ENCODE measurements around the gene AOAH.
"Not testable (repeated sequence)": the region's sequence is repeated elsewhere in the genome, so short reads cannot be mapped to it uniquely, and the experiment has no call there.

The AOAH gene

DNA sequence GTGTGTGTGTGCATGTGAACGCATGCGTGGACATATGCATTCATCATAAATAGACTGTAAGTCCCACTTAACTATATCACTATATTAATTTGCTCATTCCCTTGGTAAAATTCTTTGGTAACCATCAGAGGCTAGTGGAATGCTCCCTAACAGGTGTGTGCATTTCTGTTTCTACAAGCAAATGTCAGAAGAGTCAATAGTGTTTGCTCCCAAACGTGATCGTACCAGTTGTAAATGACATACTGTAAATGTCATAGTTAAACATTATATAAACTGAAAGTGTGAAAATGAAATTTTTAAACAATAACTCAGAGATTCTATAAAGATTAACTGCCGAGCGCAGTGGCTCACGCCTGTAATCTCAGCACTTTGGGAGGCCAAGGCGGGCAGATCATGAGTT lies 240.0 kb downstream of the AOAH start:
- no peak overlapping the region for H3K4me3 ChIP-seq (ENCODE audit: low read depth, low read length)
- DNase-seq (ENCODE audit: low read depth): no peak
- TF ChIP-seq, protein P1, sequence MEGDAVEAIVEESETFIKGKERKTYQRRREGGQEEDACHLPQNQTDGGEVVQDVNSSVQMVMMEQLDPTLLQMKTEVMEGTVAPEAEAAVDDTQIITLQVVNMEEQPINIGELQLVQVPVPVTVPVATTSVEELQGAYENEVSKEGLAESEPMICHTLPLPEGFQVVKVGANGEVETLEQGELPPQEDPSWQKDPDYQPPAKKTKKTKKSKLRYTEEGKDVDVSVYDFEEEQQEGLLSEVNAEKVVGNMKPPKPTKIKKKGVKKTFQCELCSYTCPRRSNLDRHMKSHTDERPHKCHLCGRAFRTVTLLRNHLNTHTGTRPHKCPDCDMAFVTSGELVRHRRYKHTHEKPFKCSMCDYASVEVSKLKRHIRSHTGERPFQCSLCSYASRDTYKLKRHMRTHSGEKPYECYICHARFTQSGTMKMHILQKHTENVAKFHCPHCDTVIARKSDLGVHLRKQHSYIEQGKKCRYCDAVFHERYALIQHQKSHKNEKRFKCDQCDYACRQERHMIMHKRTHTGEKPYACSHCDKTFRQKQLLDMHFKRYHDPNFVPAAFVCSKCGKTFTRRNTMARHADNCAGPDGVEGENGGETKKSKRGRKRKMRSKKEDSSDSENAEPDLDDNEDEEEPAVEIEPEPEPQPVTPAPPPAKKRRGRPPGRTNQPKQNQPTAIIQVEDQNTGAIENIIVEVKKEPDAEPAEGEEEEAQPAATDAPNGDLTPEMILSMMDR (IDR thresholded peaks at IDR 0.05; ENCODE audit: control insufficient read depth, extremely low read depth, insufficient read depth): no peak

DNA sequence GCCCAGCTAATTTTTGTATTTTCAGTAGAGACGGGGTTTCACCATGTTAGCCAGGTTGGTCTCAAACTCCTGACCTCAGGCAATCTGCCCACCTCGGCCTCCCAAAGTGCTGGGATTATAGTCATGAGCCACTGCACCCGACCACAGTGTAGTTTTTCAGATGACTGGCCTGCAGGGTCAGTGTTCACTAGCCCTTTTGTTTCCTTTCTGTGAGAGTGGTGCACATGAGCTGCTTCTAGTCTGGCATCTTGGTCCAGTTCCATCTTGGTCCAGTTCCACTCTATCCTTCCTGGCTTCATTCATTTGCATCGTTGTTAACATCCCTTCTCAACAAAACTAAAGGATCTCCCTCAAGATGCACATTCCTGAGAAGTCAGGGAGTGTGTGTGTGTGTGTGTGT lies 240.4 kb downstream of the AOAH start:
- DNase-seq (ENCODE audit: low read depth); H3K4me3 ChIP-seq (ENCODE audit: low read depth, low read length): not testable (repeated sequence)

DNA sequence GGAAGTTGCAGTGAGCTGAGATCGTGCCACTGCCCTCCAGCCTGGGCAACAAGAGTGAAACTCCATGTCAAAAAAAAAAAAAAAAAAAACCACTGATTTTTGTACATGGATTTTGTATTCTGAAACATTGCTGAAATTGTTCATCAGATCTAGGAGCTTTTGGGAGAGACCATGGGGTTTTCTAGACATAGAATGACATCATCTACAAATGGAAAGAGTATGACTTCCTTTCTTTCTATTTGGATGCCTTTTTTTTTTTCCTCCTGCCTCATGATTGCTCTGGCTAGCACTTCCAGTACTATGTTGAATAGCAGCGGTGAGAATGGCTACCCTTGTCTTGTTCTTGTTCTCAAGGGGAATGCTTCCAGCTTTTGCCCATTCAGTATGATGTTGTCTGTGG lies 245.5 kb downstream of the AOAH start:
- DNase-seq (ENCODE audit: low read depth): no peak
- TF ChIP-seq, protein P1 (IDR thresholded peaks at IDR 0.05; ENCODE audit: control insufficient read depth, extremely low read depth, insufficient read depth): no peak
- H3K4me3 ChIP-seq (ENCODE audit: low read depth, low read length): no peak overlapping the region

- H3K4me3 ChIP-seq (ENCODE audit: low read depth, low read length): no peak overlapping the region
- TF ChIP-seq, protein P1 (IDR thresholded peaks at IDR 0.05; ENCODE audit: control insufficient read depth, extremely low read depth, insufficient read depth): no peak
- no peak for DNase-seq (ENCODE audit: low read depth)
Measured at GRCh38 chr7:36475381-36475780, 248.9 kb downstream of the AOAH start.

DNA sequence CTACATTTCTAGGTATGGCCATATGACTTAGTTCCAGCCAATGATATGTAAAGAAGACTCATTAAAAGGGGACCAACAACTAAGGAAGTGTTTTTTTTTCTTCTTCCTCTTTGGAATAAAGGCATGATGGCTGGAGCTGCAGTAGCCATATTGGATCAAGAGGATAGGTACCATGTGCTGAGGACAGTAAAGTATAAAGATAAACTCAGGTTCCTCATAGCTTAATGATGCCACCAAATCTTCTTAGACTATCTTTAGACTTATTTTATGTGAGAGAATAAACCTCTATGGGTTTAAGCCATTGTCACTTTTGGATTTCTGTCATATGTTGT lies 249.3 kb downstream of the AOAH start:
- DNase-seq (ENCODE audit: low read depth): no peak
- no peak overlapping the region for H3K4me3 ChIP-seq (ENCODE audit: low read depth, low read length)
- TF ChIP-seq, protein P1 (IDR thresholded peaks at IDR 0.05; ENCODE audit: control insufficient read depth, extremely low read depth, insufficient read depth): no peak

GRCh38 chr7:36474283-36475010 lies 249.8 kb downstream of the AOAH start:
- TF ChIP-seq, protein P1 (IDR thresholded peaks at IDR 0.05; ENCODE audit: control insufficient read depth, extremely low read depth, insufficient read depth): no peak
- no peak for DNase-seq (ENCODE audit: low read depth)
- no peak overlapping the region for H3K4me3 ChIP-seq (ENCODE audit: low read depth, low read length)

GRCh38 chr7:36473454-36474282 lies 250.6 kb downstream of the AOAH start:
- no peak for DNase-seq (ENCODE audit: low read depth)
- H3K4me3 ChIP-seq (ENCODE audit: low read depth, low read length): no peak overlapping the region
- TF ChIP-seq, protein P1 (IDR thresholded peaks at IDR 0.05; ENCODE audit: control insufficient read depth, extremely low read depth, insufficient read depth): peak; percentile 72
